ENCODE data around the gene SLC22A15.

Gene SLC22A15

DNA sequence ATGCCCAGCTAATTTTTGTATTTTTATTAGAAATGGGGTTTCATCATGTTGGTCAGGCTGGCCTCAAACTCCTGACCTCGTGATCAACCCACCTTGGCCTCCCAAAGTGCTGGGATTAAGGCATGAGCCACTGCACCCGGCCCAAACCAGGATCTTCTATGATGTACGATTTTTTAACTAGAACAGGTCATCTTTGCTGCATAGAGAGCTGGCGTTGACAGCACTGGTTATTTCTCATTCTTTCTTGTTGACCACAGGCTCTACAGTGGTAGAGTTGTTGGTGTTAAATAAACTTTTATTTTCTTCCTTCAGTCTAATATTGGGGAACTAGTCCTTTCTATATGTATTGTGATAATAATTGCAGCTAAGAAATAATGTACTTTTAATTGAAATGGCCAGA is 131.1 kb downstream of the SLC22A15 start:
- in situ Hi-C loops (cut with MboI; ENCODE audit: low sequenced_read_pairs) = no loop called here
- H3K36me3 ChIP-seq (replicated peaks) = no peaks in the 10 kb centered on the region
- H3K4me1 ChIP-seq = no peaks in the 10 kb centered on the region
- H3K27me3 ChIP-seq (ENCODE audit: low read depth) = no peaks in the 10 kb centered on the region
- no peak overlapping the region for H3K4me3 ChIP-seq
- H3K9me3 ChIP-seq = no peaks in the 10 kb centered on the region
- no peak for DNase-seq (ENCODE audit: low spot score in 2 of 2)

DNA sequence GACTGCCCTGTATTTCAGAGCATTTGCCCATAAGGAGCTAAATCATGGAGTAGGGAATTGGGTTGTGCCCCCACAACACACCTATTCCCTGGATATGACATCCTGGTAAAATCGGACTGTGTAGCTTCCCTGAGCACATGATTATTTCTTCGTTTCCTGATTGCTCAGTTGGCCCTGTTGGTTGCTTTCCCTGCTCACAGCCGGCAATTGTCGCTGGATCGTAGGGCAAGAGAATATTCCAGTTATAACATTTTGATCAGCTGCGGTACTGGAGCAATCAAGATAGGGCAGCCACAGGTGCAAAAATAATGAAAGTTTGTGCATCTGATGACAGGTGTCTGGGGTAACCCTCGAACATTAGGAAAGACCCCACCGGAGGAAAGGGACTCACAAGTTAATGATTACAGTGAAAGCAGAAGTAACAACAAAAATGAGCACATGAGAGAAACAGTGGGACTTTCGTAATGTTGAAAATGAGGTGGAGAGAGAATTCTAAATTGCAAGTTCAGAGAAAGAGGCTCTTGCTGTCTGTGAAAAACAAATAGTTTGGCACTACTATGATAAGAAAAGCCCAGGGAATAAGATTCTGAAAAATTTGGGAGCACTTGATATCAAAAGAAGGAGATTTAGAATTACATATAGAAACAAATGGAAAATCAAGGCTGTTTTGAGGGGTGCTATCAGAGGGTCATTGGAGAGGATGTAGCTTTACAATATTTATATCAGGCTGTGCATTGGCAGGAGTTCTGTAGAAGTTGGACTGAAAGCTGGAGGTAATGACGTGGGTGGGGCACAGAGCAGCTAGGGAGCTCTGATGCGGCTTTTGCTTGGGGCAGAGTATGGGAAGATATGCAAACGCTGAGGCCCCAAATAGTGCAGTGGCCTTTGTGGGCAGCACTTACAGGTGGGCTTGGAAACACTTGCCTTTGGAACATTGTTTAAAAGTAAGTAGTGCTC is 134.5 kb downstream of the SLC22A15 start, which contains the start of gene MAB21L3:
TSS of gene MAB21L3 (plus strand) at position 833 of the 957 bp plus-strand sequence. CDS start 1,217 bp downstream, outside the sequence.
- H3K4me3 ChIP-seq = no peak within 1 kb of the TSS
- no peaks in the 10 kb centered on the region for H3K27me3 ChIP-seq (ENCODE audit: low read depth)
- in situ Hi-C loops (cut with MboI; ENCODE audit: low sequenced_read_pairs) = no loop called here
- no peaks in the 10 kb centered on the region for H3K4me1 ChIP-seq
- H3K36me3 ChIP-seq (replicated peaks) = no peaks in the 10 kb centered on the region
- DNase-seq (ENCODE audit: low spot score in 2 of 2) = no peak
- H3K9me3 ChIP-seq = no peaks in the 10 kb centered on the region

DNA sequence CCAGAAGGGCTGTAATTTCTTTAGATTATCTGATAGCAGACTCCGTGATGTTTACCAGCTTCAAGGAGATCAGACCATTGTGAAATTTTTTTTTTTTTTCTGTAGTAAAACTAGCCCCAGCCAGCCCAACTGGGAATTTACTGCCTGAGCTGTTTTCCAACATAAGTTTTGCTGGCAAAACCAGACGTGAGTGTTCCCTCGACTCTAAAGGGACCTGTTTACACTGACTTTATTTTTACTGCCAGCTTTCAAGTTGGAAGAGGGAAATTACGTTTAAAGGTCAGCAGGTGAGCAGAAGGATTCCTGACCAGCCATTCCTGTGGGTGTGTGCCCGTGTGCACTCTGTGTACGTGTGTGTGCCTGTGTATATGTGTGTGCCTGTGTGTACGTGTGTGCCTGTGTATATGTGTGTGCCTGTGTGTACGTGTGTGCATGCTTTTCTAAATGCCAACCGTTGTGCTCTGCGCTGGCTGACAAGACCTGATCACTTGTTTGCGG is 135.3 kb downstream of the SLC22A15 start:
- H3K9me3 ChIP-seq = no peaks in the 10 kb centered on the region
- DNase-seq (ENCODE audit: low spot score in 2 of 2) = no peak
- in situ Hi-C loops (cut with MboI; ENCODE audit: low sequenced_read_pairs) = no loop called here
- no peak overlapping the region for H3K4me3 ChIP-seq
- no peaks in the 10 kb centered on the region for H3K27me3 ChIP-seq (ENCODE audit: low read depth)
- no peaks in the 10 kb centered on the region for H3K36me3 ChIP-seq (replicated peaks)
- no peaks in the 10 kb centered on the region for H3K4me1 ChIP-seq

DNA sequence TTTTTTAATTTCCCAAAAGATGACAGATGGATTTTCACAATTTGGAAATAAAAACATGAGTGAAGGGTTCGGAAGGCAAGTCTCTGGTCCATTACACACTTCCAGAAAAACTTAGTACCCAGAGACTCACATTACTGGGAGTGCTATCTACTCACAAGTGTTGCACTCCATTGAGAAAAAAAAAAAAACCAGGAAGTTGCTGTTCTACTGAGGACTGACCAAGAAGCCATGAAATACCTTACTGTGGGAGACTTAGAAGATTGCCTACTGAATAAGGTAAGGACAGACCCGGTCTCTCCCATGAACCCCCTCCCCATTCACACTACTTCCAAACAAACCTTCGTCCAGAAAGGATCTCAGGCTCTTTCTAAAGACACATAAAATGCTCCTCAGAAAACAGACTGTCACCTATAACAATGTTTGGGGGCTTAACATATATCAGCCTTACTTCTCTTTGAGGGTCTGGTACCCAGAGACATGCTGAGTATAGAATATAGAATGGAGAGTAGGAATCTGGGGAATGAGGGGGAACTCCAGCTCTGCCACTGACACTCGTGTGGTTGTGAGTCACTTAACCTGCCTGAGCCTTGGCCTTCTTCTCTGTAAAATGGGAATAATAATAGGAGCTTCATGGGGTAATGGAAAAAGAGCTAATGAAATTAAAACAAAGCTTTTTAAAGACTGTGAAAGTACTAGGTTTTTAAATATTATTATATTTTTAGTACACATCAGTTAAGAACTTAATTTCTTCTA is 136.3 kb downstream of the SLC22A15 start:
- H3K4me3 ChIP-seq = no peak overlapping the region
- in situ Hi-C loops (cut with MboI; ENCODE audit: low sequenced_read_pairs) = no loop called here
- H3K27me3 ChIP-seq (ENCODE audit: low read depth) = no peaks in the 10 kb centered on the region
- no peaks in the 10 kb centered on the region for H3K4me1 ChIP-seq
- H3K9me3 ChIP-seq = no peaks in the 10 kb centered on the region
- no peak for DNase-seq (ENCODE audit: low spot score in 2 of 2)
- no peaks in the 10 kb centered on the region for H3K36me3 ChIP-seq (replicated peaks)

DNA sequence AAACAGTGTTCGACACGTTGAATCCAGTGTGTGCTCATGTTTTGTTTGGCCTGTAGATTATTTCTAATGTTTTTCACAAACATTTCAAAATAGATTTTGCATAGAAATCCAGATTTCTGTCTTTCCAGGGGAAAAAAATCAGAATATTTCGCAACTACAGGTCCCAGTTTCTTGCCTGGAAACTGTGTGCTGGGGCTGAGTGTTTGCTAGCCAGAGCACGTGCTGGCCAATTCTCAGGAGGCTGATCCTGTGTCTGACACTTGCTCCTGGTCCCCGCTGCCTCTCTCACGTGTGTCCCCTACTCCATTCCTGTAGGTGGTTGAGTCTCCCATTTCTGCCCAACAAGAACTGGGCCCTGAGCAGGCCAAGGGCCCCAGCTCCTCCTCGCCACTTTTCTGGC is 137.3 kb downstream of the SLC22A15 start:
- in situ Hi-C loops (cut with MboI; ENCODE audit: low sequenced_read_pairs) = no loop called here
- Histone ChIP-seq H3K4me1 (no peaks in the 10 kb centered on the region), H3K4me3 (no peak overlapping the region), H3K9me3 (no peaks in the 10 kb centered on the region), H3K27me3 (ENCODE audit: low read depth) (no peaks in the 10 kb centered on the region), H3K36me3 (replicated peaks) (no peaks in the 10 kb centered on the region)
- no peak for DNase-seq (ENCODE audit: low spot score in 2 of 2)

DNA sequence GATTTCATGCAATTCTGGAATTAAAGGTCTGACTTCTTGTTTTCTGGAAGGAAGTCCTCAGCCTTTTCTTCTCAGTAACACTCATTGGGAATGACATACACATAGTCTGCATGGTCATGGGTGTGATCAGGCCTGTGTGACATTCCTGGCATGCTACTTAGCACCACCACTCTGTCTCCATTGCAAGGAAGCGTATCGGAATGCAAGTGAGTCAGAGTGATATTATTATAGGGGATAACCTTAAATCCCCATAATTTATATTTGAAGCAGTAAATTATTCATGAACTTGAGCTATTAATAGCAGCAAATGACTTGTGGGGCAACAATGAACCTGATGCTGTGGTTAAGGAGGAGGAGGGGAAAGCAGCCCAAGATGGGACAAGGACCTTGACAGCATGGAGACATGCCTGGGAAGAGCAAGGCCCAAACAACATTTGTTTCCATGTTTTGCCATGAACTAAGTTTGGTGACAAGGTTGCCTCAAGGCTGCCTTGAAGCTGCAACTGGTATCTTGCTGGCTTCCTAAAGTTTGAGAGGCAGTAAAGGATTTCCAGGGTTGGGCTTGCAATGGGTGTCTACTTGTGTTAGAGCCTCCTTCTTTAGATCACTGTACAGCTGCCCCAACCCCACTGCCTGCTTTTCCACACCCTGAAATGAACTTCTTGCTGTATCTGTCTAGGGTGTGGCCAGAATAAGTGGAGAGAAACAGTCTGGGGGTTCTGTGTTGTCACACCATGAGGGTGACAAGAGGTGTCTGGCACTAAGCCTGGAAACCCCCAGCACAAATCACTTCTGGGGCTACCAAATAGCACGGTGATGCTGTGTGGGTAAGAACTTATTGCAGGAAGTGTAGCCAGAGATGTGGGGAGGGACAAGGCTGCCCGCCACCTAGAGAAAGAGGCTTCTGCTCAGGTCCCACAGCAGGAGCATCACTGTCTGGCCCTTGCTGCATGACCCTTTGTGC is 139.4 kb downstream of the SLC22A15 start:
- Histone ChIP-seq H3K36me3 (replicated peaks) (no peaks in the 10 kb centered on the region), H3K9me3 (no peaks in the 10 kb centered on the region), H3K27me3 (ENCODE audit: low read depth) (no peaks in the 10 kb centered on the region), H3K4me1 (no peaks in the 10 kb centered on the region), H3K4me3 (no peak overlapping the region)
- in situ Hi-C loops (cut with MboI; ENCODE audit: low sequenced_read_pairs) = no loop called here
- DNase-seq (ENCODE audit: low spot score in 2 of 2) = no peak

DNA sequence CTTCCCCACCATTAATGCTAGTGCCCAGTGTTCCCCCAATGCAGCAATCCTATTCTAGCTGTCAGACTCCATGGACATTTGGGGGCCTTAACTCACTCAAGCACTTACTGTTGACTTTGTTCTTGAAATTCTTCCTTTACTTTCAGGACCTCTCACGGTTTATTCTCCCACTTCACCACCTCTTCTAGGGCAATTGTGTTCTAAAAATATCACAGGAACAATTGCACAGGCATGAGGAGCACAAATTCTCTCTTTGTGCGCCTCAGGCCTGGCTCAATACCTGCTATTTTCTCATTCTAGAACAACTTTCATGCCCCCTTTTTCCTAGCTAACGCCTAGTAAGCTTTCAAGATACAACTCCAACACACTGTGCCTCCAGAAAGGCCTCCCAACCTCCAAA is 142.2 kb downstream of the SLC22A15 start:
- in situ Hi-C loops (cut with MboI; ENCODE audit: low sequenced_read_pairs) = no loop called here
- Histone ChIP-seq H3K4me1 (no peaks in the 10 kb centered on the region), H3K4me3 (no peak overlapping the region), H3K9me3 (no peaks in the 10 kb centered on the region), H3K36me3 (replicated peaks) (no peaks in the 10 kb centered on the region), H3K27me3 (ENCODE audit: low read depth) (no peaks in the 10 kb centered on the region)
- DNase-seq (ENCODE audit: low spot score in 2 of 2) = no peak

Measured in HAP-1 (cell line).